Epithelial cell of esophagus (primary cell): ENCODE results near the gene GIT1.
"Not testable (repeated sequence)": the region's sequence is repeated elsewhere in the genome, so short reads cannot be mapped to it uniquely, and the experiment has no call there.

Experiments used
- DNase-seq: peaks from one replicate; pipeline ENCODE4 v3.0.0; 2010; ENCODE audit warnings: low read depth
- H3K4me3 ChIP-seq: 2 replicates; pipeline ENCODE4 v1.5.1; 2011; ENCODE audit warnings: mild to moderate bottlenecking, low read length, control low read depth
- TF ChIP-seq, protein P1 (sequence below): IDR thresholded peaks from 2 replicates; pipeline ENCODE4 v1.5.1; 2011; ENCODE audit warnings: low read depth, mild to moderate bottlenecking, low read length, control low read depth, inconsistent platforms; ENCODE audit not compliant: insufficient read depth; ENCODE audit errors: missing control alignments

The GIT1 gene

DNA sequence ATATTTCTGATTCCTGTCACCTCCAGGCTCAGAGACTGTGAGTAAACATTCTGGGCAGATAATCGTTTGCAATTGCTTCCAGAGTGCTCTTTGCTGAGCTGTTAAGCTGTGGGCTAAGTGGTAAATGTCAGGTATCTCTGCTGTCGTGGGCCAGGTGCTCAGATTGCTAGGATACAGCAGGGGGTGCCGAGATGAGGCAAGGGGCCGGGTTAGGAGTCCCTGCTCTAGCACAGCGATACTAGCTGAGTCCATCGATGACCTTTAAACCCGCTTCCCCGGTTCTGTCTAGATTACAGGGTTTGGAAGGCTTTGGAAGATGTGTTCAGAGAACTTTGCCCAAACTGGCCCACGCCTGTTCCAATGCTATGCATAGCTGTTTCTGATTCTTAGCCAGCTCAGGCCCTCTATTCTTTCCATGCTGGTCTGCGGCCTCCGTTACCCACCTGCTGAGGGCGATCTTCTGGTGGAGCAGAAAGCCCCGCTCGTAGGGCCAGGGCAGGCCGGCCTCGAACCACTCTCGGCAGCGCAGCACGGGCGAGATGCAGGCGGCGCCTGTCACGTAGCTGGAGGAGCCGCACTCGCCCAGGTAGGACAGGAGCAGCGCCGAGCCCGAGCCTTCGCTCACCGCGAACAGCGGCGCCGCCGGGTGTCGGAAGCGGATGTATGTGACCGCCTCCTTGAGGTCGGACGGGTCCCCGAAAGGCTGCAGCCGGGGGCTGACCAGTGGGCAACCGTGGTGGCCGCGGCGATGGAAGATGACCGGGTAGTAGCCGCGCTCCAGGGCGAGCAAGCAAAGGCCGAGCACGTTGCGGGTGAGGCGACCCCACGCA lies 23.6 kb downstream of the GIT1 start:
- peak; percentile 49 for DNase-seq
- H3K4me3 ChIP-seq = peak overlapping the region; percentile 41
- TF ChIP-seq, protein P1, sequence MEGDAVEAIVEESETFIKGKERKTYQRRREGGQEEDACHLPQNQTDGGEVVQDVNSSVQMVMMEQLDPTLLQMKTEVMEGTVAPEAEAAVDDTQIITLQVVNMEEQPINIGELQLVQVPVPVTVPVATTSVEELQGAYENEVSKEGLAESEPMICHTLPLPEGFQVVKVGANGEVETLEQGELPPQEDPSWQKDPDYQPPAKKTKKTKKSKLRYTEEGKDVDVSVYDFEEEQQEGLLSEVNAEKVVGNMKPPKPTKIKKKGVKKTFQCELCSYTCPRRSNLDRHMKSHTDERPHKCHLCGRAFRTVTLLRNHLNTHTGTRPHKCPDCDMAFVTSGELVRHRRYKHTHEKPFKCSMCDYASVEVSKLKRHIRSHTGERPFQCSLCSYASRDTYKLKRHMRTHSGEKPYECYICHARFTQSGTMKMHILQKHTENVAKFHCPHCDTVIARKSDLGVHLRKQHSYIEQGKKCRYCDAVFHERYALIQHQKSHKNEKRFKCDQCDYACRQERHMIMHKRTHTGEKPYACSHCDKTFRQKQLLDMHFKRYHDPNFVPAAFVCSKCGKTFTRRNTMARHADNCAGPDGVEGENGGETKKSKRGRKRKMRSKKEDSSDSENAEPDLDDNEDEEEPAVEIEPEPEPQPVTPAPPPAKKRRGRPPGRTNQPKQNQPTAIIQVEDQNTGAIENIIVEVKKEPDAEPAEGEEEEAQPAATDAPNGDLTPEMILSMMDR = no peak

DNA sequence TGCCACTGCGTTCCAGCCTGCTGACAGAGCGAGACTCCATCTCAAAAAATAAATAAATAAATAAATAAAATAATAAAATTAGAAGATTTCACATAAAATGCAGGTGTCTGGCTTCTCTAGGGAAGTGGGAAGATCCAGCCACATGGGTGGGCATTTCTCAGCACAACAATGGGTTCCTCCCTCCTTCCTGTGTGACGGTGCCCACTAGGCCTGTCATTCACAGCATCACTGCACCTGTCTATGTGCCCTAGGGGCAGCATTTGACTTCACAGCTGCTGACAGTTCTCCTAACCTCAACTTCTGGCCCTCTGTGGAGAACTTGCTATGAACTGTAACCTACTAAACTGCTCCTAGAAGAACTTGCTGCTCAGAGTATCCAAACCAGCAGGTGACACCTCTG lies 25.6 kb downstream of the GIT1 start:
- TF ChIP-seq, protein P1 = no peak

DNA sequence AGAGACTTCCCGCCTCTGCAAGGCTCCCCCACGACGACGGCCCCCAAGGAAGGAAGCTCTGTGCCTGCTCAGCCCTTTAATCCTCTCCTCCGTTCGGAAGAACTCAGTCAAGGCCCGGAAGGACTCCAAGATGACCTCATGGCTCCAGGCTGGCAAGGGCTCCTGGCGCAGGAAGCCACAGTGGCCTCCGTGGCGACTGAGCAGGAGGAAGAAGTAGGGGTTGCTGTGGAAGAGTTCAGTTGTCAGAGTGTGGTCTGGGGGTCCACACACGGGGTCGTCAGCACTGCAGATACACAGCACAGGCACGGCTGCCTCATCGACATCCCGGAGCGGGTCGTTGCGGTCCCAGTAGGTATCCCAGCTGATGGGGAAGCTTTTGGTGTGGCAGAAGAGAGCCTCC lies 26.8 kb downstream of the GIT1 start:
- DNase-seq = no peak
- no peak overlapping the region for H3K4me3 ChIP-seq
- TF ChIP-seq, protein P1 = no peak

More for the DNA sequence above, 25.6 kb downstream of the GIT1 start:
- no peak for DNase-seq
- no peak overlapping the region for H3K4me3 ChIP-seq

DNA sequence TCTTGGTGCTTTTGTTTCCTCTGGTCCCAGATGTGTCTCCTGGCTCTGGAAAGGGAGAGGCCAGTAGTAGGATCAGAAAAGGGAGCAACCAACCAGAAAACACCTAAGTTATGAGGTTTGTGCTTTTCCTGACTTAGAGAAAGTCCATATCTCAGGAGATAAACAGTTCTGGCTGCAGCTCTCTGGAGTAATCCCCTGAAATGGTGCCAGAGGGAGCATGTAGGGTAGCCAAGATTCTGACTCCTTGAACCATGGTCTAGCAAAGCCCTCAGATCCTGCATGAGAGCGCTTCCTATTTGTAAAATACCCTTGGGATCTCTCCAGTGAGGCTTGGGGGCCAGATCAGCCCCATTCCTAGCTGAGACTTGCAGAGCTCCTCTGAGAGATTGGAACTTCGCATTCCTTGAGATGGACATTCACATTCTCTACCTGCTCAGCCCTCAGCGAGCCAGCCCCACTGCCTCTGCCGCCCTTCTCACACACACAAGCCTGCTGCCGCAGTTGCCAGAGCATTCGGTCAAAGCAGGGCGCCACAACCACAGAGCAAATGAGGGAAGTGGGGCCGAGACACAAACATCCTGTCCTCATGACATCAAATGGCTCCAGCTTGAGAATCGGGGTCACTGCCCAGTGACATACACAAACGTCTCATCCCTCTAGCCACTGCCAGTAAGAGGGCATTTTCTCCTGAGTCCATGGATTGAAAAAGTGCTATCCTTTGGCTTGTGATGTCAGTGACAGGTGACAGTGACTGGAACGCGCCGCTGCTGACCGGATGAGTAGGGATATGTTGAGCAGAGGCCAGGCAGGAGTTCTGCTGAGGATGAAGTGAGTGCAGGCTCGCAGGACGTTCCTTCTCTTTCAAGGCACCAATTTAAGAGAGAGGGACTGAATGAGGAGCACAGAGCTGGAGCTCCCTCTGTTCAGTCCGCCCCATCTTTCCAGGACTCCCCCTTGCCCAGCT lies 27.6 kb downstream of the GIT1 start:
- DNase-seq = no peak
- H3K4me3 ChIP-seq = no peak overlapping the region
- TF ChIP-seq, protein P1 = no peak

DNA sequence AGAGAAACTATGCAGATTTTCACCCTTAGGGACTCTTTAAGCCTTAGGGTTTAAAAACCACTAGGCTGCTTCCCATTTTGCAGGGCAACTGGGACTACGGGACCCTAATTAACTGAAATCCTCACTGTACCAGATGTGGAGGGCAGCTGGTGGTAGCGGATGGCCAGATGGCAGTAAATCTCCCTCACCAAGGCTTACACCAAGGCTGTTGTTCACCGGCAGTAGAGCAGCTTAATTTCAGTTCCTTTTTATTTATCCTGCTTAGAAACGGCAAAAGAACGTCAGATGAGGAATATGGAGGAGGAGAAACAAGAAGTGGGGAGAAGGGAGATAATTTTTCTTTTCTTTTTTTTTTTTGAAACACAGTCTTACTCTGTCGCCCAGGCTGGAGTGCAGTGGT lies 29.1 kb downstream of the GIT1 start:
- no peak overlapping the region for H3K4me3 ChIP-seq
- no peak for DNase-seq
- TF ChIP-seq, protein P1 = no peak

DNA sequence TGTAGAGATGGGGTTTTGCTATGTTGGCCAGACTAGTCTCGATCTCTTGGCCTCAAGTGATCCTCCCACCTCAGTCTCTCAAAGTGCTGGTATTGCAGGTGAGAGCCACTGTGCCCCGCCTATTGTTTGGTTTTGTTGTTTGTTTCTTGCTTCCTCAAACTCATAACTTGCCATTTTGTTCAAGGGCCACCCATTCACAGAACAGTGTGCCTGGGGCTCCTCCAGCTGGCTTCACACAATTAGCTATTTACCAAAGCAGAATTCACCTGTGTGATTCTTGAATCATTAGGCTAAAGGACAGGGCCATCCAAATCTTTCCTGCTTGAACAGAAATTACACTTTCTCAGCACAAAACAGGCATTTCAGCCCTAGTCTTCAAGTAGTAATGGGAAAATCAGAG lies 29.8 kb downstream of the GIT1 start:
- DNase-seq = no peak
- no peak overlapping the region for H3K4me3 ChIP-seq
- TF ChIP-seq, protein P1 = no peak

DNA sequence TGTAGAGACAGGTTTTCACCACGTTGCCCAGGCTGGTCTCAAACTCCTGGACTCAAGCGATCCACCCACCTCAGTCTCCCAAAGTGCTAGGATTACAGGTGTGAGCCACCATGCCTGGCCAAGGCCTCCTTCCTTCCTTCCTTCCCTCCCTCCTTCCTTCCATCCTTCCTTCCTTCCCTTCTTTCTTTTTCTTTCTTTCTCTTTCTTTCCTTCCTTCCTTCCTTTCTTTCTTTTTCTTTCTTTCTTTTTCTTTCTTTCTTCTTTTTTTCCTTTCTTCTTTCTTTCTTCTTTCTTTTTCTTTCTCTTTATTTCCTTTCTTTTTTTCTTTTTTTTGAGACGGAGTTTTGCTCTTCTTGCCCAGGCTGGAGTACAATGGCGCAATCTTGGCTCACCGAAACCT lies 31.3 kb downstream of the GIT1 start:
- not testable (repeated sequence) for DNase-seq, H3K4me3 ChIP-seq
